Mucosa of stomach (tissue), 1 donor: ENCODE data around the gene FAM89B.

Experiments
- H3K27me3 ChIP-seq: one replicate; pipeline ENCODE4 v1.7.0; 2013; ENCODE audit warnings: mild to moderate bottlenecking, low read length; ENCODE audit not compliant: control insufficient read depth, insufficient read depth
- H3K36me3 ChIP-seq: one replicate; pipeline ENCODE4 v1.7.0; 2013; ENCODE audit warnings: low read length; ENCODE audit not compliant: control insufficient read depth, insufficient read depth
- H3K4me1 ChIP-seq: one replicate; pipeline ENCODE4 v1.7.0; 2013; ENCODE audit warnings: mild to moderate bottlenecking, low read length; ENCODE audit not compliant: control insufficient read depth, insufficient read depth
- H3K4me3 ChIP-seq: one replicate; pipeline ENCODE4 v1.7.0; 2013; ENCODE audit warnings: low read length
- H3K9ac ChIP-seq: one replicate; pipeline ENCODE4 v1.7.0; 2013; ENCODE audit warnings: mild to moderate bottlenecking, low read length, moderate library complexity
- H3K9me3 ChIP-seq: one replicate; pipeline ENCODE4 v1.7.0; 2013; ENCODE audit warnings: mild to moderate bottlenecking, low read length, moderate library complexity; ENCODE audit not compliant: control insufficient read depth
- donor health status: Pancreatic carcinoma.

FAM89B gene

GRCh38 chr11:65554842-65555430 lies 17.4 kb upstream of the FAM89B start:
- Histone ChIP-seq H3K36me3 (no peaks in the 10 kb centered on the region), H3K4me3 (no peak overlapping the region), H3K4me1 (peaks cover 51% of the 10 kb centered on the region), H3K9ac (peak overlapping the region; percentile 15), H3K9me3 (no peaks in the 10 kb centered on the region), H3K27me3 (no peaks in the 10 kb centered on the region)

- no peaks in the 10 kb centered on the region for H3K27me3 ChIP-seq
- no peaks in the 10 kb centered on the region for H3K9me3 ChIP-seq
- no peaks in the 10 kb centered on the region for H3K36me3 ChIP-seq
- peaks cover 59% of the 10 kb centered on the region for H3K4me1 ChIP-seq
- no peak overlapping the region for H3K4me3 ChIP-seq
- no peak overlapping the region for H3K9ac ChIP-seq
Measured at GRCh38 chr11:65555693-65556231, 16.6 kb upstream of the FAM89B start.

GRCh38 chr11:65556470-65557279 lies 15.7 kb upstream of the FAM89B start:
- H3K36me3 ChIP-seq: no peaks in the 10 kb centered on the region
- no peak overlapping the region for H3K4me3 ChIP-seq
- peaks cover 58% of the 10 kb centered on the region for H3K4me1 ChIP-seq
- no peaks in the 10 kb centered on the region for H3K27me3 ChIP-seq
- no peaks in the 10 kb centered on the region for H3K9me3 ChIP-seq
- H3K9ac ChIP-seq: peak overlapping the region; percentile 44

- Histone ChIP-seq H3K4me3 (no peak overlapping the region), H3K4me1 (peaks cover 54% of the 10 kb centered on the region), H3K9ac (peak overlapping the region; percentile 44), H3K9me3 (no peaks in the 10 kb centered on the region), H3K27me3 (no peaks in the 10 kb centered on the region), H3K36me3 (no peaks in the 10 kb centered on the region)
Measured at GRCh38 chr11:65557280-65558001, 14.9 kb upstream of the FAM89B start.

- Histone ChIP-seq H3K9me3 (no peaks in the 10 kb centered on the region), H3K4me1 (peaks cover 54% of the 10 kb centered on the region), H3K27me3 (no peaks in the 10 kb centered on the region)
Measured at GRCh38 chr11:65558002-65558929, 14.1 kb upstream of the FAM89B start, which contains the start of gene LTBP3. LTBP3 (minus strand) TSS chr11:65558359; CDS start chr11:65557959, 400 bp downstream.

GRCh38 chr11:65558930-65559509 lies 13.3 kb upstream of the FAM89B start:
- no peaks in the 10 kb centered on the region for H3K9me3 ChIP-seq
- H3K27me3 ChIP-seq: no peaks in the 10 kb centered on the region
- no peaks in the 10 kb centered on the region for H3K36me3 ChIP-seq
- H3K4me3 ChIP-seq: no peak overlapping the region
- H3K9ac ChIP-seq: peak overlapping the region; percentile 55
- H3K4me1 ChIP-seq: peaks cover 54% of the 10 kb centered on the region

More at GRCh38 chr11:65558002-65558929, 14.1 kb upstream of the FAM89B start, which contains the start of gene LTBP3:
- Histone ChIP-seq H3K4me3 (no peak within 1 kb of the TSS), H3K36me3 (no peaks in the 10 kb centered on the region), H3K9ac (peak within 1 kb of the TSS; percentile 55)

- no peaks in the 10 kb centered on the region for H3K36me3 ChIP-seq
- no peaks in the 10 kb centered on the region for H3K9me3 ChIP-seq
- no peak overlapping the region for H3K4me3 ChIP-seq
- no peaks in the 10 kb centered on the region for H3K27me3 ChIP-seq
- peaks cover 50% of the 10 kb centered on the region for H3K4me1 ChIP-seq
- peak overlapping the region; percentile 55 for H3K9ac ChIP-seq
Measured at GRCh38 chr11:65559535-65559934, 12.8 kb upstream of the FAM89B start.

- peaks cover 49% of the 10 kb centered on the region for H3K4me1 ChIP-seq
- H3K9ac ChIP-seq: peak overlapping the region; percentile 14
- H3K4me3 ChIP-seq: no peak overlapping the region
- H3K9me3 ChIP-seq: no peaks in the 10 kb centered on the region
- no peaks in the 10 kb centered on the region for H3K27me3 ChIP-seq
- H3K36me3 ChIP-seq: no peaks in the 10 kb centered on the region
Measured at GRCh38 chr11:65559951-65560537, 12.3 kb upstream of the FAM89B start.

GRCh38 chr11:65560555-65561418 lies 11.6 kb upstream of the FAM89B start:
- H3K9me3 ChIP-seq: no peaks in the 10 kb centered on the region
- H3K36me3 ChIP-seq: no peaks in the 10 kb centered on the region
- H3K9ac ChIP-seq: peak overlapping the region; percentile 14
- no peak overlapping the region for H3K4me3 ChIP-seq
- H3K4me1 ChIP-seq: peaks cover 42% of the 10 kb centered on the region
- no peaks in the 10 kb centered on the region for H3K27me3 ChIP-seq

GRCh38 chr11:65562020-65562419 lies 10.3 kb upstream of the FAM89B start:
- no peak overlapping the region for H3K9ac ChIP-seq
- no peaks in the 10 kb centered on the region for H3K9me3 ChIP-seq
- no peak overlapping the region for H3K4me3 ChIP-seq
- H3K4me1 ChIP-seq: peaks cover 33% of the 10 kb centered on the region
- no peaks in the 10 kb centered on the region for H3K27me3 ChIP-seq
- no peaks in the 10 kb centered on the region for H3K36me3 ChIP-seq
